Thoracic aorta (tissue), 2 donors: ENCODE results near the gene PI4KB. TPM values are rescaled to one million over a fixed set of nuclear protein-coding genes. Genes with fewer than 3 reads are reported as not detected.

Experiments
- ATAC-seq: fragments of 150-250 bp; one replicate; pipeline ENCODE4 v1.8.0; 2017; ENCODE audit warnings: low read depth; ENCODE audit not compliant: insufficient number of reproducible peaks, low FRiP score
- DNase-seq: peaks from one replicate; pipeline ENCODE4 v3.0.0-alpha.2; 2020; ENCODE audit warnings: low spot score
- H3K27ac ChIP-seq, 2 donors: fragments of 200-600 bp; sonication (generic); 1 replicate in 1 of 2; 2 replicates in 1 of 2; pipeline ENCODE4 v1.5.1; 2016; ENCODE audit warnings: mild to moderate bottlenecking in 2 of 2, moderate library complexity in 2 of 2
- H3K27me3 ChIP-seq: fragments of 200-600 bp; sonication (generic); replicated peaks from 2 replicates; pipeline ENCODE4 v1.6.0; 2016; ENCODE audit warnings: mild to moderate bottlenecking; ENCODE audit not compliant: insufficient read depth
- H3K36me3 ChIP-seq: fragments of 200-600 bp; sonication (generic); one replicate; pipeline ENCODE4 v1.5.1; 2016
- H3K4me1 ChIP-seq, 2 donors: fragments of 200-600 bp; sonication (generic); 1 replicate in 1 of 2; 2 replicates in 1 of 2; pipeline versions ENCODE4 v1.5.1 to v1.6.0; 2016; ENCODE audit warnings: low read depth in 2 of 2, mild to moderate bottlenecking in 1 of 2; ENCODE audit not compliant: control insufficient read depth in 1 of 2
- H3K4me3 ChIP-seq: fragments of 200-600 bp; sonication (generic); 2 replicates; pipeline ENCODE4 v1.5.1; 2016; ENCODE audit warnings: mild to moderate bottlenecking
- H3K9me3 ChIP-seq: fragments of 200-600 bp; sonication (generic); 2 replicates; pipeline ENCODE4 v1.5.1; 2016
- total RNA-seq, 2 donors: library from RNA; depleted of rRNA; stranded (reverse); fragments of >200 nt; gene quantifications; one replicate each; pipeline versions ENCODE4 v1.1.0 to v1.2.3, GENCODE V29; 2016
- TF ChIP-seq, protein P1 (sequence below): fragments of 200-600 bp; sonication (generic); IDR thresholded peaks from one replicate; pipeline ENCODE4 v1.5.1; 2019; ENCODE audit warnings: antibody characterized with exemption

Gene PI4KB
- total RNA-seq, 2 donors from 2014 or later: 60.1 to 63.1 TPM

- DNase-seq (no peak), ATAC-seq (no peak)
- H3K36me3 ChIP-seq: peaks cover 52% of the 10 kb centered on the region
- H3K9me3 ChIP-seq: no peaks in the 10 kb centered on the region
- peak overlapping the region in 1 of 2 donors; percentile 31 for H3K27ac ChIP-seq
- peaks cover 23 to 46% of the 10 kb centered on the region in 2 donors for H3K4me1 ChIP-seq
- H3K27me3 ChIP-seq: no peaks in the 10 kb centered on the region
- H3K4me3 ChIP-seq: no peak overlapping the region
- TF ChIP-seq, protein P1, sequence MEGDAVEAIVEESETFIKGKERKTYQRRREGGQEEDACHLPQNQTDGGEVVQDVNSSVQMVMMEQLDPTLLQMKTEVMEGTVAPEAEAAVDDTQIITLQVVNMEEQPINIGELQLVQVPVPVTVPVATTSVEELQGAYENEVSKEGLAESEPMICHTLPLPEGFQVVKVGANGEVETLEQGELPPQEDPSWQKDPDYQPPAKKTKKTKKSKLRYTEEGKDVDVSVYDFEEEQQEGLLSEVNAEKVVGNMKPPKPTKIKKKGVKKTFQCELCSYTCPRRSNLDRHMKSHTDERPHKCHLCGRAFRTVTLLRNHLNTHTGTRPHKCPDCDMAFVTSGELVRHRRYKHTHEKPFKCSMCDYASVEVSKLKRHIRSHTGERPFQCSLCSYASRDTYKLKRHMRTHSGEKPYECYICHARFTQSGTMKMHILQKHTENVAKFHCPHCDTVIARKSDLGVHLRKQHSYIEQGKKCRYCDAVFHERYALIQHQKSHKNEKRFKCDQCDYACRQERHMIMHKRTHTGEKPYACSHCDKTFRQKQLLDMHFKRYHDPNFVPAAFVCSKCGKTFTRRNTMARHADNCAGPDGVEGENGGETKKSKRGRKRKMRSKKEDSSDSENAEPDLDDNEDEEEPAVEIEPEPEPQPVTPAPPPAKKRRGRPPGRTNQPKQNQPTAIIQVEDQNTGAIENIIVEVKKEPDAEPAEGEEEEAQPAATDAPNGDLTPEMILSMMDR: no peak
These were observed 17.3 kb downstream of the PI4KB start for GRCh38 chr1:151309811-151310323.

GRCh38 chr1:151294742-151295462, 32.3 kb downstream of the PI4KB start:
- DNase-seq (no peak), ATAC-seq (no peak)
- peaks cover 84% of the 10 kb centered on the region for H3K36me3 ChIP-seq
- H3K4me1 ChIP-seq: no peaks in the 10 kb centered on the region
- H3K27ac ChIP-seq: no peak overlapping the region
- TF ChIP-seq, protein P1: no peak
- no peaks in the 10 kb centered on the region for H3K9me3 ChIP-seq
- H3K4me3 ChIP-seq: no peak overlapping the region
- H3K27me3 ChIP-seq: no peaks in the 10 kb centered on the region

- TF ChIP-seq, protein P1: no peak
- no peak for DNase-seq
- no peaks in the 10 kb centered on the region for H3K4me1 ChIP-seq
- H3K27ac ChIP-seq: no peak overlapping the region
- H3K27me3 ChIP-seq: no peaks in the 10 kb centered on the region
- H3K9me3 ChIP-seq: no peaks in the 10 kb centered on the region
- H3K4me3 ChIP-seq: no peak overlapping the region
- H3K36me3 ChIP-seq: peaks cover 81% of the 10 kb centered on the region
- ATAC-seq: no peak
These were observed 34.1 kb downstream of the PI4KB start for GRCh38 chr1:151293093-151293492.

- Histone ChIP-seq H3K27me3 (no peaks in the 10 kb centered on the region), H3K27ac (peak overlapping the region in 1 of 2 donors; percentile 8), H3K36me3 (peaks cover 81% of the 10 kb centered on the region), H3K9me3 (no peaks in the 10 kb centered on the region), H3K4me3 (no peak overlapping the region), H3K4me1 (no peaks in the 10 kb centered on the region)
- TF ChIP-seq, protein P1: no peak
- no peak for ATAC-seq
- DNase-seq: no peak
These were observed 34.8 kb downstream of the PI4KB start for GRCh38 chr1:151292207-151293030.

DNA sequence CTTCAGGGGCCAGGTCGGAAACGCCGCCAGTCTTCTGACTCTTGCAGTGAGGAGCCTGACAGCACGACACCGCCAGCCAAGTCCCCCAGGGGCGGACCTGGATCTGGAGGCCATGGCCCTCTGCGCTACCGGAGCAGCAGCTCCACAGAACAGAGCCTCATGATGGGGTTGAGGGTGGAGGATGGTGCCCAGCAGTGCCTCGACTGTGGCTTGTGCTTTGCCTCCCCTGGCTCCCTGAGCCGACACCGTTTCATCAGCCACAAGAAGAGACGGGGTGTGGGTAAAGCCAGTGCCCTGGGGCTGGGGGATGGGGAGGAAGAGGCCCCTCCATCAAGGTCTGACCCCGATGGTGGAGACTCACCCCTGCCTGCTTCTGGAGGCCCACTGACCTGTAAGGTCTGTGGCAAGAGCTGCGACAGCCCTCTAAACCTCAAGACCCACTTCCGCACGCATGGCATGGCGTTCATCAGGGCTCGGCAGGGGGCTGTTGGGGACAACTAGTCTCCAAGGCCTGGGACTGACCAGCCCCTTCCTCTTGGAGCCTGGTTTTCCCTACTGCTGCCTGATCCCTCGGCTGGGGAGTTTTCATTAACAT, 36.4 kb downstream of the PI4KB start:
- ATAC-seq: no peak
- TF ChIP-seq, protein P1: no peak
- H3K9me3 ChIP-seq: no peaks in the 10 kb centered on the region
- H3K27me3 ChIP-seq: no peaks in the 10 kb centered on the region
- DNase-seq: no peak
- no peak overlapping the region for H3K27ac ChIP-seq
- H3K36me3 ChIP-seq: peaks cover 87% of the 10 kb centered on the region
- H3K4me3 ChIP-seq: no peak overlapping the region
- no peaks in the 10 kb centered on the region for H3K4me1 ChIP-seq
